AG10803 (cell line): Measurements from ENCODE around the gene TOE1.
"Not testable (repeated sequence)": the region's sequence is repeated elsewhere in the genome, so short reads cannot be mapped to it uniquely, and the experiment has no call there.

ENCODE experiments used
- DNase-seq: peaks from one replicate; pipeline ENCODE4 v3.0.0; 2010; ENCODE audit warnings: low read depth
- H3K4me3 ChIP-seq: 2 replicates; pipeline ENCODE4 v1.5.1; 2011; ENCODE audit warnings: mild to moderate bottlenecking, low read length, control low read depth
- TF ChIP-seq, protein P1 (sequence below): conservative IDR thresholded peaks from 2 replicates; pipeline ENCODE4 v1.5.1; 2011; ENCODE audit warnings: mild to moderate bottlenecking, low read length, control low read depth, inconsistent platforms

Gene TOE1

DNA sequence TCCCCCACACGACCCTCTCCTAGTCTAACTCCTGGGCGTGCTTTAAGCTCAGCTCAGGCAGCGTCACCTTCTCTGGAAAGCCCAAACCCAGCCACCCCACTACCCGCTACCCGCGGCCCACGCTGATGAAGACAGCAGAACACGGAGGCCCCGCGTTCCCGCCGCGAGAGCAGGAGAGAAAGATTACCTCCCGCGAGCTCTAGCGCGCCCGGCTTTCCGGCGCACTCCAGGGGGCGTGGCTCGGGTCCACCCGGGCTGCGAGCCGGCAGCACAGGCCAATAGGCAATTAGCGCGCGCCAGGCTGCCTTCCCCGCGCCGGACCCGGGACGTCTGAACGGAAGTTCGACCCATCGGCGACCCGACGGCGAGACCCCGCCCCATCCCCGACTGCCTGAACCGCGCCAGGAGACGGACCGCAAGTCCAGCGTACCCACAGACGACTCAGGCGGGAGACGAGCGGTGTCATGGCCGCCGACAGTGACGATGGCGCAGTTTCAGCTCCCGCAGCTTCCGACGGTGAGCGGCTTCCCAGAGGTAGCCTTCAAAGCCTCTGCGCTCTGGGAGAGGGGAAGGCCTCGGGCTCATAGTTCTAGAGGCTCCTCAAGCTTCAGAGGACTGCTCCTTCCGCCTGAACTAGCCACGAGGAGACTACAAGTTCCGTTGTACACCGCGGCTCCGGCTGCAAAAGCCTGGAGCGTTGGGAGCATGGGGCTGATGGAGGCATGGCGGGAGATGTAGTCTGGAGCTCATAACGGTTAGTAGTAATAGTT lies at the start of gene TOE1, which contains the start of gene MUTYH:
TOE1 (plus strand) TSS at position 382 of the 770 bp plus-strand sequence; CDS start at position 465, 83 bp downstream.
MUTYH (minus strand) TSS at position 652 of the 770 bp plus-strand sequence. CDS start 5,935 bp downstream, outside the sequence.
- TF ChIP-seq, protein P1, sequence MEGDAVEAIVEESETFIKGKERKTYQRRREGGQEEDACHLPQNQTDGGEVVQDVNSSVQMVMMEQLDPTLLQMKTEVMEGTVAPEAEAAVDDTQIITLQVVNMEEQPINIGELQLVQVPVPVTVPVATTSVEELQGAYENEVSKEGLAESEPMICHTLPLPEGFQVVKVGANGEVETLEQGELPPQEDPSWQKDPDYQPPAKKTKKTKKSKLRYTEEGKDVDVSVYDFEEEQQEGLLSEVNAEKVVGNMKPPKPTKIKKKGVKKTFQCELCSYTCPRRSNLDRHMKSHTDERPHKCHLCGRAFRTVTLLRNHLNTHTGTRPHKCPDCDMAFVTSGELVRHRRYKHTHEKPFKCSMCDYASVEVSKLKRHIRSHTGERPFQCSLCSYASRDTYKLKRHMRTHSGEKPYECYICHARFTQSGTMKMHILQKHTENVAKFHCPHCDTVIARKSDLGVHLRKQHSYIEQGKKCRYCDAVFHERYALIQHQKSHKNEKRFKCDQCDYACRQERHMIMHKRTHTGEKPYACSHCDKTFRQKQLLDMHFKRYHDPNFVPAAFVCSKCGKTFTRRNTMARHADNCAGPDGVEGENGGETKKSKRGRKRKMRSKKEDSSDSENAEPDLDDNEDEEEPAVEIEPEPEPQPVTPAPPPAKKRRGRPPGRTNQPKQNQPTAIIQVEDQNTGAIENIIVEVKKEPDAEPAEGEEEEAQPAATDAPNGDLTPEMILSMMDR, result no peak
- peak within 1 kb of the TSS; percentile 95 for H3K4me3 ChIP-seq
- peak; percentile 88 for DNase-seq

DNA sequence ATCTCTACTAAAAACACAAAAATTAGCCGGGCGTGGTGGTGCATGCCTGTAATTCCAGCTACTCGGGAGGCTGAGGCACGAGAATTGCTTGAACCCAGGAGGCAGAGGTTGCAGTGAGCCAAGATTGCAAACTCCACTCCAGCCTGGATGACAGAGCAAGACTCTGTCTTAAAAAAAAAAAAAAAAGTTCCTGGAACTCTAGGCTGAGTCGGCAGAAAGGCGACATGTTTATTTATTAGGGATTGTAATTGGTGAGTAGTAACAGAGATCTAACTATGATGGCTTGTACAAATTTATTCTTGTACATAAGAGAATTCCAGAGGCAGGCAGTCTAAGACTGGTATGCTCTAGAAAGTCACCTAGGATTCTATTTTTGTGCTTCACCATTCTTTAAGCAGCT lies 49.0 kb upstream of the TOE1 start:
- H3K4me3 ChIP-seq, DNase-seq: not testable (repeated sequence)

DNA sequence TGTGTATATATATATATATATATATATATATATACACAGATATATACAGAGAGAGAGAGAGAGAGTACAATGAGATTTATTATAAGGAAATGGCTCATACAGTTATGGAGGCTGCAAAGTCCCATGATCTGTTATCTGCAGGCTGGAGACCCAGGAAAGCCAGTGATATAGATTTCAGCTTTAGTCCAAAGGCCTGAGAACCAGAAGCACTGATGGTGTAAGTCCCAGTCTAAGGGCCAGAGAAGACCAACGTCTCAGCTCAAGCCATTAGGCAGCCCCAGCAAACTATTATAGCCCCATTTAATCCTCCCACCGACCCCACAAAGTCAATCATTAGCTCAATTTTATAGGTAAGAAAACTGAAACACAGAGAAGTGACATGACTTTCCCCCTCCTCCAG lies 48.3 kb upstream of the TOE1 start:
- no peak for DNase-seq
- H3K4me3 ChIP-seq, result no peak overlapping the region
- TF ChIP-seq, protein P1, result no peak

DNA sequence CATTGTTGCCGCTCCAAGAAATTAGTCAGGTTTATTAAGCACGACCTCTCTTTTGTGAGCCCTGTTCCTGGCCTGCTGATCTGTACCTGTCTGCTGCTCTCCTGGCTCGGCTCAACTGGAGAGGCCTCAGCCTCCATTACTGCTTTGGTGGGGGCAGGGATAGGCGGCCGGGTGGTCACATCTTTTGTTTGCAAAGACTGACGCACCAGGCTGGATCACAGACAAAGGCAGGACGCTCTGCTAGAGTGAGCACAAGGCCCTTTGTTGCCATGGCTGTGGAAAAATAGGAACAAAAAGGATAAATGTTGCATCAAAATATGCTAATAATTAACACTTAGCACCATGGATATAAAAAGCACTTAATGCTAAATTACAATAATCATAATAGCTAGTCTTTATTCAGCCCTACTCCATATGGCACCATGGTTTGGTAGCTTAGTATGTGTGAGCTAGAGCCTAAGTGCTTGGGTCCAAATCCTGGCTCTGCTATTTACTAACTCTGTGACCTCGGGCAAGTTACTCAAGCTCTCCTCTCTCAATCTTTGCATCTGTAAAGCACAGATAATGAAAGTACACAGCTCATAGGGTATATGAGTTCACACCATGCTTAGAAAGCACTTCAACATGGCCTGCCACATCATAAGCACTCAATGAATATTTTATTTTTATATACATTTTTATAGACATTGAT lies 42.2 kb upstream of the TOE1 start:
- TF ChIP-seq, protein P1, result no peak
- no peak for DNase-seq
- H3K4me3 ChIP-seq, result no peak overlapping the region

DNA sequence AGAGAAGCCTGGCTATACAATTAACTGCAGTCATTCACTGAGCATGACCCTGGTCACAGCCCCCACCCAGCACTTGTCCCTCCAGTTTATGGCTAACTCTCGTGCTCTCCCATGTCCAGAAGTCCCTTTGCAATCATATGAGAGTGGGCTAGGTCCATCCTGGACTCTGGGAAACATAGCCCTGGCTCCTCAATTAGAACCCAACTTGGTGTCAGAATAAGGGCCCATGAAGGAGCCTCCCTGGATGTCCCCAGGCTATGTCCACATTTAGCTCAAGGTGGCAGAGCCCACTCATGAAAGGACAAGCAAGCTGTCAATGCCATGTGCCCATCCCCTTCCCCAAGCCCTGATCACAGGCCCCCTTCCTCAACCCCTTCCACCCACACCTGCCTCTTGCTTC lies 40.7 kb upstream of the TOE1 start:
- no peak for DNase-seq
- H3K4me3 ChIP-seq, result no peak overlapping the region
- TF ChIP-seq, protein P1, result no peak

DNA sequence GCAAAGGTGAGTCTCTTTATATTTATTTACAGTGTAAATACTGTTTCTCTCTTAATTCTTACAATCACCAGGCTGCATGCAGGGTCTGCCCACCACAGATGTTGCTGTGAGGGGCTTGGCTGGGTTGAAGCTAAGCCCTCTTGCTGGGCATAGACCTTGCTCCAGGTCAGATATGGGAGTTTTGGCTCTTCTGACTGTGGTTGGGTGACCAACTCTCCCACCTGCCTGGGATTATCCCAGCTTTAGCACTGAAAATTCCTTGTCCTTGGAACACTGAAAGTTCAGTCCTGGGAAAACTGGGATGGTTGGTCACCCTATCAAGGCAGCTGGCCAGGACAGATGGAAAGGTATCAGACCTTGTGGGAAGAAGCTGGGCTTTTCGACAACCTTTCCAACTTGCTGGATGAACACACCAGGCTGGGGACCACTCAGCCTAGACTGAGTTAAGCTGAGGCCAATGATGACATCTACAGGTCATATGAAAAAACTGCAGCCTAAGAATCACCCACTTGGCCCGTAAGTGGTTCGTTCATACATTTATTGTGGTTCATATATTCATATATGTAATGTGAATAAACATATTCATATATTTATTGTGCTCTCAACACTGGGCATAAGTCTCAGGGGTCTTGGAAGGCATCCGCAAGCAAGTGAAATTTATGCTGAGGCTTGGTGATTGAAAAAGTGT lies 39.8 kb upstream of the TOE1 start:
- DNase-seq, result peak; percentile 75
- TF ChIP-seq, protein P1, result peak; percentile 82
- H3K4me3 ChIP-seq, result no peak overlapping the region

DNA sequence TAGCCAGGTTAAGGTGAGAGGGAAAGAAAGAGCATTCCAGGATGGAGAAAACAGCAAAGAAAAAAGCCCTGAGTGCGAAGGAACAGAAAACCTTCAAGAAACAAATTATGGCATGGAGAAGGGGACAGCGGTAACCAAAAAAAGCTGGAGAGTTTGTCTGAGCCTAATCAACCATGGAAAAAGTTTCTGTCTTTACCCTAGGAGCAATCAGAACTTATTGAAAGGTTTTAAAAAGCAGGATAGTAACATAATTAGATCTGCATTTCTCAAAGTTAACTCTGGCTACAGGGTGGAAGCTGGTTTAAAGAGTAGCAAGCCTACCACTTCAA lies 39.3 kb upstream of the TOE1 start:
- no peak overlapping the region for H3K4me3 ChIP-seq
- DNase-seq, result no peak
- TF ChIP-seq, protein P1, result no peak
